Umbilical cord (tissue), 2 donors: ENCODE measurements around the gene COPB1. TPM values are rescaled to one million over a fixed set of nuclear protein-coding genes. Genes with fewer than 3 reads are reported as not detected.

ENCODE experiments used
- DNase-seq: peaks from one replicate; pipeline ENCODE4 v3.0.0-alpha.2; 2015; ENCODE audit warnings: low spot score
- total RNA-seq: library from RNA; depleted of rRNA; stranded (reverse); fragments of >200 nt; gene quantifications from one replicate; pipeline ENCODE4 v1.2.3, GENCODE V29; 2014; ENCODE audit warnings: low replicate concordance; ENCODE audit not compliant: insufficient read depth

The COPB1 gene
- total RNA-seq, 1 donor from 2014 or later = 172 TPM

GRCh38 chr11:14518820-14519219, 19.2 kb upstream of the COPB1 start:
- no peak for DNase-seq

GRCh38 chr11:14513800-14514199, 14.2 kb upstream of the COPB1 start:
- DNase-seq = no peak

DNA sequence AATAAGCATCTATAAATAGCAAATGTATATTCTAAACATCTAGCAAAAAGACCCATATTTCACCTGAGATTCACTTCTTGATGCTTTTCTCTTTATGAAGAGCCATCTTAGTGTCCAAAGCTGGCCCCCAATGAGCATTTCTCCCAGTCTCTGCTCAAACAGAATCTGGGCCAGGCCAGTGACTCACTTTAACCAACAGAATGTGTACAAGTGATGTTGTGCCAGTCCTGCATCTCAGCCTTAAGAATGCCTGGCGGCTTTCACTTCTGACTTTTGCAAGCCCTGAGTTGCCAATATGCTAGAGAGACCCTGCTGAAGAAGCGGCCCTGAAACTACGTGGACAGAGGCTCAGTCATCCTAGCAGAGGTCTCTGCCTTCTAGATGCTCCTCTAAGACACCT, 6.9 kb upstream of the COPB1 start:
- no peak for DNase-seq

- no peak for DNase-seq
Observed at GRCh38 chr11:14503023-14503422, 3.4 kb upstream of the COPB1 start.

DNA sequence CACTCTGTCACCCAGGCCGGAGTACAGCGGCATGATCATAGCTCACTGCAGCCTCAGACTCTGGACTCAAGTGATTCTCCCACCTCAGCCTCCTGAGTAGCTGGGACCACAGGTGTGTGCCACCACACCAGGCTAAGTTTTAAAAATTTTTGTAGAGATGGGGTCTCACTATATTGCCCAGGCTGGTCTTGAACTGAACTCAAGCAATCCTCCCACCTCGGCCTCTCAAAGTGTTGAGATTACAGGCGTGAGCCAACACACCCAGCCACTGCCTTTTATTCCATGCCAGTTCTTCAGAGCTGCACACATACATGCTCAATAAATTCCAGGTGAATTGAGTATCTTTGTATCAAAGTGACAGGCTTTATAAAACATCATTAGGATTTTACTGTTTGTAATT, 2.4 kb upstream of the COPB1 start:
- DNase-seq = no peak

DNA sequence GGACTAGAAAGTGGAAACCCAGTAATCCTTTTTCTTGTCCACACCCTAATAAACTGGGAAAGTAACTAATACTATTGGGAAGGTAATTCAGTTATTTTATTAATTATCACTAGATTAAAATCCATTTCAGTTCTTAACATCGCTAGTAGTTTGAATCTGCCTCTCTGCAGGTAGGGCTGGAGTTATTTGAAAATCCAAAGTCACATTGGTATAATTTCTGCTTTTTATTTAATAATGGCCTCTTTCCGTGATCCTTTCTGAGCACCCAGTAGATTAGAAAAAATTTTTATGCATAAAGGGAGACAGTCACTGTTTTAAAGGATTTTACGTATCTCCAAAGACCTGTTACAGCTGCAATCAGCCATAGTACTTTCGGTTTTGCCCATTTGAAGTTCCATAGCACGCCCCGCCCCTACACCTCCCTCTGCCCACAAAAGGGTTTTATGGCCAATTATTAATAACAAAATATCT, 605 bp upstream of the COPB1 start:
- DNase-seq = peak; percentile 70

DNA sequence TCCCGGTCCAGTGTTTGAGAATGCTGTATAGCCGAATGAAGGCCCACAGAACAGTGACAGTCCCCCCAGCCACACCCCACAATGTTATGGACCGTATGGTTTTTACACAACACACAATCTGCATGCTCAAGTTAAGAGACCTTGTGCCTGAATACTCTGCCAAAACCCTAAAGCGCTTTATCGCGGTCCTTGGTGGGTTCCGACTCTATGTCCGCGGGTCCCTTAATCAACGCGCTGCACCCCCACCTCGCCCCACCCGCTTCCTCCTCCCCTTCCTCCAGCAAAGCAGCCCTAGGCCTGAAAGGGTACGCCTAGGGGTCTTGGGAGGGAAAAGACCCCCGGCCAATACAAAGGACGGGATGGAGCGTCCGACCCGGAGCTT, 442 bp downstream of the COPB1 start:
- peak; percentile 42 for DNase-seq

- no peak for DNase-seq
Observed at GRCh38 chr11:14480716-14481115, 18.9 kb downstream of the COPB1 start.

- no peak for DNase-seq
Observed at GRCh38 chr11:14471127-14471526, 28.5 kb downstream of the COPB1 start.

DNA sequence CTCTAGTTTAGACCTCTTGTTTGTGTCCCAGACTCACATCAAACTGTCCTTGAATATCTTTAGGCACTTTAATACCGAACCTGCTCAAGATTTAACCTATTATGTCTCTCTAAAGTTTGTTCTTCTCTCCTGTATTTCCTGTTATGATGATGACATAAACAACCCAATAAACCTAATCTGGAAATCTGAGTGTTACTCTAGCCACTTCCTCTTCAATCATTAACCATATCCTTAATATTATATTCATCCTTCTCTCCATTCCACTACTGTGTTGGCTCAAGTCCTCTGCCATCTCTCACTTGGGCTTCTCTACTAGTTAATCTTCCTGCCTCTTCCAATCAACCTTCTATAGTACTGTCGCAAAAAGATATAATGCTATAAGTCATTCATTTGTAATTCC, 36.0 kb downstream of the COPB1 start:
- no peak for DNase-seq

DNA sequence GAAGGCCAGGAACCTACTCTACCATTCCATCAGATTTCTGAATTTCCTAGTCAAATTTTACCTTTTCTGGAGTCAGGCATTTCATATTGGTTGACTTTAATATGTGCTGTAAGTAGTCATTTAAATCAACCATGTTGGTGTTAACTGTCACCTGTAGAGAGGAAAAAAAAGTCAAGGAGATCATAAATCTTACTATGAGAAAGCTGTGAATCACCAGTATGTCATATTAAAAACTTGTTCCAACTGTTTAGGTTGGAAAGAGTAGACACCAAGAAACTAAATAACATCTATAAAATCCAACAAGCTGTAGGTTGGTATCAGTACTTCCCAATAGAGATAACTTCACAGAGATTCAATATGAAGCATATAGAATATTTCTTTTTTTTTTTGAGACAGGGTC, 39.5 kb downstream of the COPB1 start:
- DNase-seq = no peak

DNA sequence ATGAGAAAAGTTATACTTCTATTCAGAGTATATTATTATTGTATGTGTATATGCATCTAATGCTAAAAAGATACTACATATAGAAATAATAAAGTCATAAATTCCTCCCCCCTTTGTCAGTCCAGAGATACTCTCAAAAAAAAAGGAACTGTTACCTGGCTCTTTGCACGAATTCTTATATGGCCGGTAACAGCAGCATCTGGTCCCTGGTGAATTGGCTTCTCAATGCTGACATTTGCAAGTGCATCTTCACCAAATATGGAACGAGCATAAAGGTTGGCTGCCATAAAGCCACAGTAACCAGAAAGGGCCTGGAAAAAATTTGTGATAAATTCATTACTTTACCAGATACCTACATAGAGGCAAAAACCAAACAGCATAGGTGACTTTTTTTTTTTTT, 41.2 kb downstream of the COPB1 start:
- no peak for DNase-seq

GRCh38 chr11:14455648-14456430, 43.8 kb downstream of the COPB1 start:
- peak; percentile 27 for DNase-seq

DNA sequence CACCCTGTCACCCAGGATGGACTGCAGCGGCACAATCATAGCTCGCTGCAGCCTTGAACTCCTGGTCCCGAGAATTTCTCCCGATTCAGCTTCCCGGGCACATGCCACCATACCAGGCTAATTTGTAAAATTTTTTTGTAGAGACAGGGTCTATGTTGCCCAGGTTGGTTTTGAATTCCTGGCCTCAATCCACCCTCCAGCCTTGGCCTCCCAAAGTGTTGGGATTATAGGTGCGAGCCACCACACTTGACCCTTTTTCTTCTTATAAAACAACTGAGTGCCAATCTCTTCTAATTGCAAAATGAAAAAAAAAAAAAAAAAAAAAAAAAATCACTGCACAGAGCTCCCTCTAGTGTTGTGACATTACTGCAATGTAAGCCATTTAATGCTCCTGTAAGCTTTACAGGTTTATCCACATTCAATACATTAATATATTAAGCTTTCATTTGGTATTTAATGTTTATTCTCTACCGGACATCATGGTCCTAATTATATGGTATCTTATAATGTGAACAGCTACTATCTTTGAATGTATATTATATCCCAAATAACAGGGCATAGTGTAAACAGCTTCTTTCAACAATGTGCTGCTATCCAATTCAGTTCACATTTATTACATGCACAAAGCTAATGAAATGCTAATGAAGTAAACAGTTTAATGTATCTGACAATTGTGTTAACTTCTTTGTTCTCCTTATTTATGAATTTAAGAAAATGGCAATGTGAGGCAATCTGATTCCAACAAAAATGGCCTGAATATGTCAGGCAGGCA, 44.6 kb downstream of the COPB1 start:
- DNase-seq = peak; percentile 14

GRCh38 chr11:14451825-14452224, 47.8 kb downstream of the COPB1 start:
- DNase-seq = no peak

- peak; percentile 15 for DNase-seq
Observed at GRCh38 chr11:14449302-14449714, 50.3 kb downstream of the COPB1 start.

GRCh38 chr11:14448240-14448639, 51.4 kb downstream of the COPB1 start:
- DNase-seq = no peak

DNA sequence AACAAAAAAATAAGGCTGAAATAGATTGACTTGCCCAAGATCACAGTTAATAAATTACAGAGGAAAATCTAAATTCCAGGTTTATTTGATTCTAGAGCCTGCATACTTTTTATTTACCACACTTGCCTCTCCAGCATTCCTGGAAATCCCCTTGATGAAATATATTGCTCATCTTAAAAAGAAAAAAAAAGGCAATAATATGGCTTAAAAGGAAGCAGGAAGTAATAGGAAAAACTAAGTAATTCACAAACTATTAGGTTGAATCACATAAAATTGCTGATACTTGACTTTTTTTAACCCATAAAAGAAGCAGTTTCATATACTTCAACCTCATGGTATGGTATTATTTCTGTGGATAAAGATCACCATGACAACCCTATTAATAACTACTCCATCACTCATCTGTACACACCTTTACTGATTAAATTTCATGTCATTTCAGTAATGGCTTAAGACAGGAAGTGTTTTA, 52.9 kb downstream of the COPB1 start:
- DNase-seq = no peak

DNA sequence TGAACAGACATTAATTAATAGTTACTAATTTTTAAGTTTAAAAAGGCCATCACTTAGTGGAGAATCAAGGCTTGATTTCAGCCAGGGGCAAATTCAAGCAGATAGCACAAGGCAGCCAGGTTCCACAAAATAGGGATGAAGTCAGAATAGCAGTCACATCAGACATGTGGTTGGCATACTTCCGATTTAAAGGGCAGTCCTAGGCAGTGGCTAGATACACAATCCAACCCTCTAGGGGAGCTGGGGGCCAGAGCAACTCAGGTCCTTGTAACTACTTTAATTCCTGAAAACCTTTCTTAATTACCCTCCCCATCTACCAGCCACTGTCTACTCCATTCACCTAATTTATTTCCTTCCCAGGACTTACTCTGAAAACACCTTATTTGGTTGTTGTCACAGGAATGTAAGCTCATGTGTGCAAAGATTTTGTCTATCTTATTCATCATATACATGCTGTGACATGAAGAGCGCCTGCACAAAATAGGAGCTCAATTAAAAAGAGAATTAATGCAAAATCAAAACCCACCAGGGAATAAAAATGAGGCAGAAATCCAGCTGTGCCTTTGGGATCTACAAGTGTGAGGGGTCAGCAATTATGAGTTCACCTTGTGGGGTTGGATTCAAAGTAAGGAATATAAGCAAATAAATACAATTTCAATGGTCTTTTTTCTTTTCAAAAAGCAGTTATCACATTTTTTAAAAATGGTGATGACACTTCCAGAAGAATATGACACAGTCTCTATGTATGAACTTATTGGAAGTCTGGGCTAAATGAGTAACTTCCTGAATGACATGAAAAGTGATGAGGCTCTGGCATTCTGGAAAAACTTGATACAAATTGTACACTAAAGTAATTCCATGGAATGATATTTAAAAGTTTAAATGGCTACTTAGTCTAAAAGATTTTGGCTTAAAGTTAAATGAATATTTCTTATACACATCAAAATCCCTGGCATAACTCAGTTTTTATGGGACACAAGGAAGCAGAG, 53.8 kb downstream of the COPB1 start:
- DNase-seq = no peak

GRCh38 chr11:14444441-14445189, 55.0 kb downstream of the COPB1 start:
- DNase-seq = no peak

DNA sequence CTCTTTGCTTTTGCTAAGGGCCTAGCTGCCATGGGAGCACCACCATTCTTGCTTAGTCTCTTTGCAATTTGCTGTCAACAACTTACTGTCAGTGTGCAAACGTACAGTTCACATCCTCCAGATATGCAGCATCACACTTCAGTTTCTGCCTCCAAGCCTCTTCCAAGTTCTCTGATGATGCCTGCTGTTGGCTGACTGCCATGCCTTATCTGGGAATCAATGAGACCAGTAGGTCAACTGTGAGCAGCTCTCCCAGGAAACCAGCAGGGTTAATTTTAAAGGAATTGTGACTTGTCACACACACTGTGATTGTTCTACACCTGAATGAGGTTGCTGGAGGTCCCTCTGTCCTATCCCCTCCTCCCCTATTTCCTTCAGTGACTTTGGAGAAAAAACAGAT, 56.0 kb downstream of the COPB1 start:
- DNase-seq = peak; percentile 42
